HG02763 (cell line): ENCODE measurements around the gene CARD6.
"Not testable (repeated sequence)": the region's sequence is repeated elsewhere in the genome, so short reads cannot be mapped to it uniquely, and the experiment has no call there.

Experiments
- ATAC-seq: cut with Tn5 transposase; IDR thresholded peaks from one replicate; pipeline ENCODE4 v1.9.1; 2021; ENCODE audit warnings: mild to moderate bottlenecking, moderate library complexity; ENCODE audit not compliant: unreplicated experiment

CARD6 gene, protein sequence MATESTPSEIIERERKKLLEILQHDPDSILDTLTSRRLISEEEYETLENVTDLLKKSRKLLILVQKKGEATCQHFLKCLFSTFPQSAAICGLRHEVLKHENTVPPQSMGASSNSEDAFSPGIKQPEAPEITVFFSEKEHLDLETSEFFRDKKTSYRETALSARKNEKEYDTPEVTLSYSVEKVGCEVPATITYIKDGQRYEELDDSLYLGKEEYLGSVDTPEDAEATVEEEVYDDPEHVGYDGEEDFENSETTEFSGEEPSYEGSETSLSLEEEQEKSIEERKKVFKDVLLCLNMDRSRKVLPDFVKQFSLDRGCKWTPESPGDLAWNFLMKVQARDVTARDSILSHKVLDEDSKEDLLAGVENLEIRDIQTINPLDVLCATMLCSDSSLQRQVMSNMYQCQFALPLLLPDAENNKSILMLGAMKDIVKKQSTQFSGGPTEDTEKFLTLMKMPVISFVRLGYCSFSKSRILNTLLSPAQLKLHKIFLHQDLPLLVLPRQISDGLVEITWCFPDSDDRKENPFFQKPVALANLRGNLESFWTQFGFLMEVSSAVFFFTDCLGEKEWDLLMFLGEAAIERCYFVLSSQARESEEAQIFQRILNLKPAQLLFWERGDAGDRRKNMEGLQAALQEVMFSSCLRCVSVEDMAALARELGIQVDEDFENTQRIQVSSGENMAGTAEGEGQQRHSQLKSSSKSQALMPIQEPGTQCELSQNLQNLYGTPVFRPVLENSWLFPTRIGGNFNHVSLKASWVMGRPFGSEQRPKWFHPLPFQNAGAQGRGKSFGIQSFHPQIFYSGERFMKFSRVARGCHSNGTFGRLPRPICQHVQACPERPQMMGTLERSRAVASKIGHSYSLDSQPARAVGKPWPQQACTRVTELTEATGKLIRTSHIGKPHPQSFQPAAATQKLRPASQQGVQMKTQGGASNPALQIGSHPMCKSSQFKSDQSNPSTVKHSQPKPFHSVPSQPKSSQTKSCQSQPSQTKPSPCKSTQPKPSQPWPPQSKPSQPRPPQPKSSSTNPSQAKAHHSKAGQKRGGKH

GRCh38 chr5:40841068-40841805, at the start of gene CARD6:
TSS of gene CARD6 (plus strand) at chr5:40841367. CDS start at chr5:40841383, 16 bp downstream.
- no peak for ATAC-seq

GRCh38 chr5:40791715-40792139, 49.4 kb upstream of the CARD6 start:
- ATAC-seq, result no peak

GRCh38 chr5:40792691-40793090, 48.5 kb upstream of the CARD6 start:
- ATAC-seq, result not testable (repeated sequence)

DNA sequence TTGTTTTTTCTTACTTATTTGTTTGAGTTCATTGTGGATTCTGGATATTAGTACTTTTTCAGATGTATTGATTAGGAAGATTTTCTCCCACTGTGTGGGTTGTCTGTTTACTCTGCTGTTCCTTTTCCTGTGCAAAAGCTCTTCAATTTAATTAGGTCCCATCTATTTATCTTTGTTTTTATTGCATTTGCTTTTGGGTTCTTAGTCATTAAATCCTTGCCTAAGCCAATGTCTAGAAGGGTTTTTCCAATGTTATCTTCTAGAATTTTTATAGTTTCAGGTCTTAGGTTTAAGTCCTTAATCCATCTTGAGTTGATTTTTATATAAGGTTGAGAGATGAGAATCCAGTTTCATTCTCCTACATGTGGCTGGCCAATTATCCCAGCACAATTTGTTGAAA, 46.8 kb upstream of the CARD6 start:
- ATAC-seq, result not testable (repeated sequence)

DNA sequence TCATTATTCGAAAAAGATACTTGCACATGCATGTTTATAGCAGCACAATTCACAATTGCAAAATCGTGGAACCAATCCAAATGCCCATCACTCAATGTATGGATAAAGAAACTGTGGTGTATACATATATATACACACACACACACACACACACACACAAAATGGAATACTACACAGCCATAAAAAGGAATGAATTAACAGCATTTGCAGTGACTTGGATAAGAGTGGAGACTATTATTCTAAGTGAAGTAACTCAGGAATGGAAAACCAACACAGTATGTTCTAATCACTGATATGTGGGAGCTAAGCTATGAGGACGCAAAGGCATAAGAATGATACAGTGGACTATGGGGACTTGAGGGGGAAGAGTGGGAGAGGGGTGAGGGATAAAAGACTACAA, 46.3 kb upstream of the CARD6 start:
- ATAC-seq, result not testable (repeated sequence)

- no peak for ATAC-seq
Observed at GRCh38 chr5:40796487-40796889, 44.7 kb upstream of the CARD6 start.

GRCh38 chr5:40797273-40798011, 43.7 kb upstream of the CARD6 start:
- ATAC-seq, result peak; percentile 40

GRCh38 chr5:40798012-40798800, 43.0 kb upstream of the CARD6 start, which contains the start of gene PRKAA1:
TSS of gene PRKAA1 (minus strand) at chr5:40798374. CDS start at chr5:40798189, 185 bp downstream.
- peak; percentile 96 for ATAC-seq

DNA sequence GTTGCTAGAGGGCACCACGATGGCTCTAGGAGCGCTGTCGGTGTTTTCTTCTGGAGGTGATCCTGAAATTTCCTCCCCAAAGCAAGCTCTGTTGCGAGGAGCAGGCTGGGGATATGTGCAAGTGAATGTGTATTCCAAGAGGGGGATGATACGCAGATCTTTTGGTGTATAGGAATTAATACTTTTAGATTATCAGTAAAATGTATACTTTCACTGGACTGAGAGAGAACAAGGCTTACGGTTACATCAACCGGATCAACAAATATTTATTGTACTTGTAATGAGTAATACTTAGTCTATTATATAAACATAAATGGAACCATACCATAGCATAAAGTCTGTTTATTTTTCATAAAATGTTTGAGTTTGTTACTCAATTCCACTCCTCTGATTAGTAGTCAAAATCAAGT, 42.4 kb upstream of the CARD6 start:
- no peak for ATAC-seq

DNA sequence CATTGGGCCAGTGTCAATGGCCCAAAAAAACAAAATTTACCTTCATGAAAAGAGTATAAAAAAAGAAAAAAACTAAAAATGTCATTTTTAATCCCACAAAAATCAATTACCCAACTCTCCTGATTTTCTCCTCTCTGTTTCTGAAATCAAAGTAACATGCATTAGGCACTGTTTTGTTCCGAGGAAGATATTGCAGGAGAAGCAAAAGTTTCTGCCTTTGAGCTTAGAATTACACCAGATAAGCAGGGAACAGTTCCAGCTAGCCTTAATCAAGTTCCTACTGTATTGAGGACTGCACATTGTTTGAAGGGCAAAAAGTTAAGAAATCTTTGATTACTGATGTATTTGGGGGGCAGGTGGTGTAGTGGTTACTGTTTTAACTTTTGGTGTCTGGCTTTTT, 41.9 kb upstream of the CARD6 start:
- no peak for ATAC-seq

- ATAC-seq, result no peak
Observed at GRCh38 chr5:40801771-40802562, 39.2 kb upstream of the CARD6 start.

- no peak for ATAC-seq
Observed at GRCh38 chr5:40812125-40812524, 29.0 kb upstream of the CARD6 start.

GRCh38 chr5:40813698-40814281, 27.4 kb upstream of the CARD6 start:
- ATAC-seq, result no peak

DNA sequence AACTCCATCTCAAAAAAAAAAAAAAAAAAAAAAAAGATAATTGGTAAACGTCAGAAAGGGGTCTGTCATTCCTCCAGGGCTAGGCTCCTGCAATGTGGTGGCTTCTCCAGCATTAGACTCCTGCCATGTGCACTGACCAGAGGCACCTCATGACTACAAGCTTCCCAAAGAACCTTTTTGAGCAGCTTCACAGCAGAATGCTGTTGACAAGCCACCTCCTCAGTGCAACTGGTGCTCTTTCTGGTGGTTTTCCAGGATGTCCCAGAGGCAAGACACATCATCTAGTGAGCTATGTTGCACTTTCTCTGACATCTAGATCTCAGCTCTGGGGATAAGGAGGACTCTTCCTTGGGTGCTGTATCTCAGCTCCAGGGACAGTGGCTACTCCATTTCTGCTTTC, 17.7 kb upstream of the CARD6 start:
- ATAC-seq, result no peak

GRCh38 chr5:40825461-40826043, 15.6 kb upstream of the CARD6 start:
- not testable (repeated sequence) for ATAC-seq

- no peak for ATAC-seq
Observed at GRCh38 chr5:40826489-40827187, 14.5 kb upstream of the CARD6 start.
